GM12891 (cell line): Measurements from ENCODE around the gene CWC22.

Source experiments
- DNase-seq: peaks from one replicate; pipeline ENCODE4 v3.0.0; 2011; ENCODE audit warnings: low spot score; ENCODE audit not compliant: insufficient read length
- FAIRE-seq: peaks from 2 replicates; lab custom pipeline; 2011; peaks lifted over from hg19 to GRCh38; lab: Jason Lieb, UNC
- PAX5 ChIP-seq: IDR thresholded peaks from 2 replicates; pipeline ENCODE4 v1.6.1; 2011; ENCODE audit warnings: low read length, moderate library complexity, mild to moderate bottlenecking; ENCODE audit not compliant: insufficient read depth, severe bottlenecking
- POLR2A ChIP-seq: IDR thresholded peaks from 2 replicates; pipeline ENCODE4 v1.6.1; 2011; ENCODE audit warnings: low read depth, low read length, control low read depth
- POLR2AphosphoS5 ChIP-seq: IDR thresholded peaks from 2 replicates; pipeline ENCODE4 v1.6.1; 2011; ENCODE audit warnings: low read depth, low read length, control low read depth
- POU2F2 ChIP-seq: IDR thresholded peaks from 2 replicates; pipeline ENCODE4 v1.6.1; 2011; ENCODE audit warnings: low read depth, mild to moderate bottlenecking, control low read depth, low read length, moderate library complexity
- SPI1 ChIP-seq: IDR thresholded peaks from 2 replicates; pipeline ENCODE4 v1.6.1; 2011; ENCODE audit warnings: low read depth, low read length, control low read depth
- TAF1 ChIP-seq: IDR thresholded peaks from 2 replicates; pipeline ENCODE4 v1.6.1; 2011; ENCODE audit warnings: low read depth, low read length, control low read depth

The CWC22 gene

GRCh38 chr2:179990676-179991317 is 16.3 kb downstream of the CWC22 start:
- TF ChIP-seq POU2F2 (no peak), POLR2A (no peak), PAX5 (no peak)
- FAIRE-seq (no peak), DNase-seq (no peak)

- no peak for FAIRE-seq
- no peak for DNase-seq
- TF ChIP-seq TAF1 (no peak), POLR2AphosphoS5 (no peak), SPI1 (no peak), POLR2A (no peak), PAX5 (no peak), POU2F2 (no peak)
Measured at GRCh38 chr2:179987916-179988315, 19.2 kb downstream of the CWC22 start.

- no peak for DNase-seq
- TF ChIP-seq POU2F2 (no peak), TAF1 (no peak), POLR2A (no peak), PAX5 (no peak), SPI1 (no peak), POLR2AphosphoS5 (no peak)
- FAIRE-seq, result no peak
Measured at GRCh38 chr2:179985163-179985820, 21.8 kb downstream of the CWC22 start.

- TF ChIP-seq POLR2A, result no peak
- no peak for TF ChIP-seq POU2F2
- no peak for TF ChIP-seq TAF1
- TF ChIP-seq POLR2AphosphoS5, result no peak
- TF ChIP-seq PAX5, result no peak
- no peak for TF ChIP-seq SPI1
- FAIRE-seq, result no peak
- DNase-seq, result no peak
Measured at GRCh38 chr2:179983250-179983932, 23.7 kb downstream of the CWC22 start.

GRCh38 chr2:179981085-179981484 is 26.0 kb downstream of the CWC22 start:
- no peak for DNase-seq
- TF ChIP-seq POLR2AphosphoS5 (no peak), POLR2A (no peak), POU2F2 (no peak), TAF1 (no peak), PAX5 (no peak), SPI1 (no peak)
- no peak for FAIRE-seq

- DNase-seq, result no peak
- peak; percentile 16 for FAIRE-seq
- TF ChIP-seq SPI1 (no peak), PAX5 (no peak), TAF1 (no peak), POLR2AphosphoS5 (no peak), POU2F2 (no peak), POLR2A (no peak)
Measured at GRCh38 chr2:179974761-179975160, 32.3 kb downstream of the CWC22 start.

GRCh38 chr2:179966778-179967394 is 40.2 kb downstream of the CWC22 start:
- DNase-seq (no peak), FAIRE-seq (no peak)
- TF ChIP-seq PAX5 (no peak), SPI1 (no peak), POU2F2 (no peak), TAF1 (no peak), POLR2AphosphoS5 (no peak), POLR2A (no peak)

GRCh38 chr2:179965291-179966258 is 41.5 kb downstream of the CWC22 start:
- DNase-seq (no peak), FAIRE-seq (no peak)
- TF ChIP-seq TAF1 (no peak), POU2F2 (no peak), POLR2AphosphoS5 (no peak), PAX5 (no peak), POLR2A (no peak), SPI1 (no peak)
